Right lung (tissue), 5 donors: ENCODE data around the gene RBM38. TPM values are rescaled to one million over a fixed set of nuclear protein-coding genes. Genes with fewer than 3 reads are reported as not detected.

Experiments
- DNase-seq, 2 donors: peaks; one replicate each; pipeline ENCODE4 v3.0.0-alpha.2; 2013
- polyA plus RNA-seq, 5 donors: library from polyadenylated mRNA; unstranded; fragments of 120-200 nt; gene quantifications; one replicate each; pipeline versions ENCODE4 v1.2.1 to v1.2.3, GENCODE V29; 2013; ENCODE audit warnings: inconsistent platforms in 1 of 5, low replicate concordance in 1 of 5; ENCODE audit not compliant: insufficient read length in 5 of 5, insufficient read depth in 1 of 5

RBM38 gene
- polyA plus RNA-seq, 5 donors: 16.8 to 33.5 (median 21.3) TPM

GRCh38 chr20:57400821-57401564, 9.8 kb downstream of the RBM38 start:
- no peak for DNase-seq

DNA sequence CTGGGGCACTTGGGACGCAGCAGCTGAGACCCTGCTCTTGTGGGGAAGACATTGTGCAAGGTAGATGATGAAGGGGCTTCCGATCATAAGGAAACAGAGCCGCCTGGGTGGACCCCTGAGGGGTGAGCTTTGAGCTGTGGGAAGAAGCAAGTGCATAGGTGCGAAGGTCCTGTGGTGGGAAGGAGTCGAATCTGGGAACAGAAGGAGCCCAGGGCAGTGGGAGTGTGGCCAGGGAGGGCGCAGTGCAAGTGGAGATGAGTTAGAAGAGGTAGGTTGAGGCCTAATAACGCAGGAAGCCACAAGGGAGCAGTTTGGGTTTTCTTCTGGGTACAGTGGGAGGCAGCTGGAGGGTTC, 10.3 kb downstream of the RBM38 start:
- DNase-seq: no peak

GRCh38 chr20:57402206-57403125, 11.3 kb downstream of the RBM38 start:
- DNase-seq: no peak

DNA sequence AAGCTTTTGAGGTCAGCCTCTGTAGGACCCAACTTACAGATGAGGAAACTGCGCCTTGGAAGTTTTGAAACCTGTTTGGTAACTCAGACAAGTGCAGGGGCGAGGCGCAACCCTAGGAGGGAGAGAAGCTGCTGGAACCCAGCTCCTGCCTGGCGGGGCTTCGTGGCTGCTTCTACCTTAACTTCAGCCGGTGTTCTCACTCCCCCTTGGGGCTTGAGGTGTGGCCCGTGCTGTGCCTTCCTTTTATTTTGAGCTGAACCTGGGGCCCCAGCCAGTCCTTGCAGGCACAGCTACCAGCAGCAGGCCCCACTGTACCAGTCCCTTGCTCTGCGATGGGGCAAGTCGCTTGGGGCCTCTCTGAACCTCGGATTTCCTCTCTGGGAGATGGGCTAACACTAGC, 12.0 kb downstream of the RBM38 start:
- no peak for DNase-seq

DNA sequence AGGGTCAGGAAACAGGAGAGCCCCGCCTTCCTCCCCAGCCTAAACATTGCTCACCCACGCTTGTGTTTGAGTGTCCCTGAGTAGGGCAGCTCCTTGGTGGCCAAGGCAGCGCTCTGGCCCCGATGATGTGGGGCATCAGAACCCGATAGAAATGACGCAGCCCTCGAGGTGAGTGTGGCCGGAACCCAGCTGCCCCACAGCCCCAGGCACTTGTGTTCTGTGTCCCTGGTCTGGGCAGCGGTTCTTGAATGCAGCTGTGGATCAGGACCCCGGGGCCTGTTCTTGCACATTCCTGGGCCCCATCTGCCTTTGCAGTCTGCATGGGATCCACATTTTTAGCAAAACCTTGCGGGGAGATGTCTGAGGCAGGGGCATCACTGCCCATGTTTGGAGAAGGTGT, 12.8 kb downstream of the RBM38 start:
- no peak for DNase-seq

- no peak for DNase-seq
These were observed 13.3 kb downstream of the RBM38 start for GRCh38 chr20:57404419-57405072.

DNA sequence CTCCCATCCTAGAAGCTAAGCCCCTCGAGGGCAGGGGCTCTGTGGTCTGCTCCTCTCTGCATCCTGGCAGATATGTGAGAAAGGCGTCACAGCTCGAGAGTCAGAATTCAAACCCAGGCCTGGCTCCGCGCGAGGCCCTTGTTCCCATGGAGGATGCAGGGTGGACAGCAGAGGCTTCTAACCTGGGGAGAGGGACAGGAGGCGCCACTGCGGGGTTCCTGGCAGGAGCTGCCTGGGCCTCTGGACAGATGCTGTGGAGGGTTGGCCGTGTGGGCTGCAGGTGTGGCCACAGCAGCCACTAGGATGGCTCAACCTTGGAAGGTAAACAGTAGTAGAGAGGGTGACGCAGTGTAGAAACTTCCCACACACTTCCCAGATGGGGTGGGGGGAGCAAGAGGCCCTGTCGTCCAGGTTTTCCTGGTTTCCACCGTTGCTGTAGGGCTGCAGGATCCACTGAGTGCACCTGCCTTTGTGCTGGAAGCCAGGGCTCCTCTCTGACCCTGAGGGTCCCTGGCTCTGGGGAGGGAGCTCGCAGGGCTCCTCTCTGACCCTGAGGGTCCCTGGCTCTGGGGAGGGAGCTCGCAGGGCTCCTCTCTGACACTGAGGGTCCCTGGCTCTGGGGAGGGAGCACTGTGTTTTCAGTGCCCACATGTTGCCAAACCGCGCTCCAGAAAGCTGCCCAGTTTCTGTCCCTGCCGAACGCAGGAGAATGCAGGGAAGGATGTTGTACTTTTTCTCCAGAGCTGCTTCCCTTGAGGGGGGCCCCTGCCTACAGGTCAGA, 14.2 kb downstream of the RBM38 start:
- no peak for DNase-seq

GRCh38 chr20:57407541-57407956, 16.4 kb downstream of the RBM38 start:
- DNase-seq: no peak

DNA sequence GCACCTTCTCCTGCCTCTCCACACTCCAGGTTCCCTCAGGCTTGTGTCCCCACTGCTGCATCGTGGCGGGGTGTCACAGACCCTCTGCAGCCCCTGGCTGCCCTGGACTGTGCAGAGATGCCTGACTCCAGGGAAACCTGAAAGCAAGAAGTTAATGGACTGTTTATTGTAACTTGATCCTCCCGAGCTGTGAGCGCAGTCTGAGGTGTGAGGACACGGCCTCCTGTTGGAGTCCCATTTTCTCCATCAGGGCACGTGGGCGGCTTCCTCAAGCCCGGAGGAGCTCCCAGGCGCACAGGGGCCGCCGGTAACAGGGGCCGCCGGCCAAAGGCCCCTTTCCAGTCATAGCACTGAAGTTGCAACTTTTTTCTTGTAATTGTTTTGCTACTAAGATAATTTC, 16.9 kb downstream of the RBM38 start:
- no peak for DNase-seq

DNA sequence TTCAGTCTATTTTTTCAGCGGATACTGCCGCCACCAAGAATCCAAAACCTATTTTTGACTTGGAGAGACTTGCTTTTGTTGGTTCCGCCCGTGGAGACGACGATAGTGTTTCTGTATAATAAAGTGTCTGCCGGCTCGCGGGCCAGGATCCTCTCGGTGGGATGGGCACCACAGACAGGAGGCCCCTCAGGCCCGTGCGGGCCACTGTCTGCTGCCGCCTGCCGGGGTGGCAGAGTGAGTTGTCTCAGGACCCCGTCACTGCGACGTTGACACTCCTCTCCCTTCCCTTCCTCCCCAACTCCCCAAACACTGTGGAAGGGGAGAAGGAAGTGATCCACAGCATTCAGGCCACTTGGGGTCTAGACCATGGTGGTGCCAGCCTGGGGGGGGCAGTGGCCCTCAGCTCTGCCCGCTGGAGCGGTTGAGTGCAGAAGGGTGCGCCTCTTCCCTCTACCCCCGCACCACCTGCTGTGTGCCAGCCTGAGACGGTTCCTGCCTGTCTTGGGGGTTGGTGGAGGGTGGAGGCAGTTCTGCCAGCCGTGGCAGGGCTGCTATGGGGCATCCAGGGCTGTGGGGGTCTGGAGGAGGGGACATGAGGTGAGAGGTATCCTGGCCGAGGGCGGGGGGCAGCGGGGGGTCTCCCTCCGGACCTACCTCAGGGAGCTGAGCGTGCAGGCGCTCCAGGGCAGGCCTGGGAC, 17.5 kb downstream of the RBM38 start:
- DNase-seq: no peak

DNA sequence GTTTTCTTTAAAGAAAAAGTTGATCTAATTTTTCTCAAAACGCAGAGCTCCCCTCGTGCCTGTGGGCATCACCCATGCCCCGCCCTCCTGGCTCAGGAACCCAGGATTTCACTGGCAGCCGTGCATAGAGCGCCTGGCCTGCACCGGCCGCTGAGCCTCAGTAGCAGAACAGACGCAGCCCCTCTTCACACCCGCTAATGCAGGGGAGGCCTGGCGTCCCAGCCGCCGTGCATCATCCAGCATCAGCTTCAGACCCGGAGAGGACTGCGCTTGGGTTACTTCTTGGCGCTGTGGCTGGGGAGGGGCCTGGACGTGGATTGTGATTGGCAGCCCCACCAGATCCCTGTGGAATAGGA, 18.1 kb downstream of the RBM38 start:
- no peak for DNase-seq

DNA sequence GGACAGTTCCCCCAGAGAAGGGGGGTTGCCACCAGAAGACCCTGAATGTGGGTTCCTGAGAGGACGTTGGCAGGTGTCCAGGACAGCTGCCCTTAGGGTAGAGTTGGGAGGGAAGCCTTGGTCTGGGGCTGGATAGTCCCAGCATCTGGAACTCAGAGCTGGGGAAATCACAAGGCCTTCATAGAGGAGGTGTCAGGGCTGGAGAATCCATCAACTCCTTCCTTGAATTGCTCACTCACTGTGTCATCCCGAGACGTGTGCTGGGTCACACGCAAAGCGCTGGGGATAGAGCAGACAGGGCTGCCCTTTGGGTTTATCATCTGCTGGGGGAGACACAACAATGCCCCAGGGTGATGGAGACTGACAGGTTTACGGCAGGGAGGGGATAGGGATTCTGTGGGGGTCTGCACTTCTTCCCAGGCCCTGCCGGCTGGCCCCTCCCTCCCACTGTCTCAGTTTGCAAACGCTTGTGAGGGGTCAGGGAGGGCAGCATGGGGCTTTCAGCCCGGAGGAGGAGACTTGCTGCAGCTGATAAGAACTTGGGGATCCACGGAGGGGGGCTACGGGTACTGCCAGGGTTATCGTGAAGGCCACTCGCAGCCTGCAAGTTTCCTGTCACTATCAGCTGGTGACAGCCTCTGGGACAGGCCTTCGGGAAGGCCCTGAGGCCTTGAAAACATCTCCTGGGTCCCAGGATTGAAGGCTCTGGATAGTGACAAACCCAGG, 18.6 kb downstream of the RBM38 start:
- no peak for DNase-seq

DNA sequence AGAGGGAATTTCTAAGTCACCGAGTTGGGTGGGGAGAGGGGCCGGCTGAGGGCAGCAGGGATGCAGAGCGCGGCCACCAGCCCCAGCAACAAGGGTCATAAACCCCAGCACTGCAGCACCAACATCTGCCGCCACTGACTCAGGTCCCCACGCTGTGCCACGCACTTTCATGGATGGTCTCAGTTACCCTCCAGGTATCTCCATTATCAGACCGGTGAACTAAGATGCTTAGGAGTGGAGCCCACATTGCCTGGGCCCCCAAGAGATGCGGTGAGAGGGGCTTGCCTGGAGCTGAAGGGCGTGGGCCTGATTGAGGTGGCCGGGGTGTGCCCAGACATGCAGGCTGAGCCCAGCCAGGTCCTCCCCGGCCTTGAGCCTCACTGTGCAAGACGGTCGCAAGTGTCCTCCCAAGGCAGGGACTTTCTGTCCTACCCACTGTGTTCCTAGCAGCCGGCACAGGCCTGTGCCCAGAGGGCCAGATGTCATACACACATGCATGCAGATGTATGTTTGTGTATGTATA, 19.3 kb downstream of the RBM38 start:
- DNase-seq: no peak

DNA sequence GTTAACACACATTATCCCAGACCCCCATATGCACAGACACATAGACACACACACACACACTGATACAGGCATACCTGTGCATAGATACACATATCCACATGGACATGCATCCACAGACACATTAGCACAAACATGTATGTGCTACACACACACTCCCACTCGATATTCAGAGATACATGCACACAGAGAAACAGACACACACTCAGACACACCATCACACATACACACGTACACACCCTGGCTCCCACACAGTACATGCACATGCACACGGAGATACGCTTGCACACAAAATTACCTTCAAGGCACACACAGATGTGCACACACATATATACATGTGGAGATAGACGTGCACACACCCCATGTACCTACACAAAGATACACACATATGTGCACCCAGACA, 19.7 kb downstream of the RBM38 start:
- DNase-seq: no peak

GRCh38 chr20:57411406-57412283, 20.4 kb downstream of the RBM38 start:
- no peak for DNase-seq

DNA sequence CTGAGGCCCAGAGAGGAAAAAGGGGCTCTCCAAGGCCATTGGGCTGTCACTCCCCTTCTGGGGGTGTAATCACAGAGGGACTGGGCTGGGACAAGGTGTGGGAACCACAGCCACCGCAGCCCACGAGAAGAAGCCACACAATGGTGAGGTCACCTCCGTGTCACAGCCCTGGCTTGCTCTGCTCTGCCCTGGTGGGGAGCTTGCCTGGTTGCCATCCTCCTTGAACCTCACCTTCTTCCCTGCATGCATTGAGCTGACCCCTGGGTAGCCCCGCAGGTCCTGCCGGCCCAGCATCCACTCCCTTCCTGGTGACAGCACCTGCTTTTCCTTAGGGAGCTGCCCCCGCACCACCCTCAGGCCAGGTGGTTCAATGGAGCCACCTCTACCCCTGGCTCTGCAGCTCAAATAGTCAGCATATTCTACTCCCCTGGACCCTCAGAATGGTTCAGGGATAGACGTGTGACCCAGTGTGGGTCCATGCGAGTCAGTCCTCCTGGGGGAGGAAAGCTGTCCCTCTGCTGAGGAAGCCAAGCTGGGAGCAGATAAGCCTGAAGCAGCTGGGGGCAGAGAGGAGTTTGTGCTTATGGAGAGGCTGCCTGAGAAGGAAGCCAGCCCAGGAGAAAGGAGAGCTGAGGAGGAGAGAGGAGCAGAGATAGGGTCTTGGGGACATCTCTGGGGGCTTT, 21.3 kb downstream of the RBM38 start:
- DNase-seq: no peak

- no peak for DNase-seq
These were observed 22.8 kb downstream of the RBM38 start for GRCh38 chr20:57413986-57414385.

GRCh38 chr20:57414867-57415592, 23.8 kb downstream of the RBM38 start:
- no peak for DNase-seq
